Retinal pigment epithelial cell (primary cell): Measurements from ENCODE around the gene DIAPH3.
A peak's percentile ranks its signal among the peaks of the same experiment; 100 is the strongest.

ENCODE experiments used
- DNase-seq: peaks from one replicate; pipeline ENCODE4 v3.0.0-alpha.2; 2010; ENCODE audit warnings: low read depth
- H3K4me3 ChIP-seq: 2 replicates; pipeline ENCODE4 v1.5.1; 2011; ENCODE audit warnings: mild to moderate bottlenecking, low read length, control low read depth, moderate library complexity
- TF ChIP-seq, protein P1 (sequence below): conservative IDR thresholded peaks from 2 replicates; pipeline ENCODE4 v1.5.1; 2011; ENCODE audit warnings: low read depth, low read length, control low read depth, inconsistent platforms

DIAPH3 gene

GRCh38 chr13:59839186-59839585 is 324.5 kb downstream of the DIAPH3 start:
- DNase-seq, result no peak
- TF ChIP-seq, protein P1, sequence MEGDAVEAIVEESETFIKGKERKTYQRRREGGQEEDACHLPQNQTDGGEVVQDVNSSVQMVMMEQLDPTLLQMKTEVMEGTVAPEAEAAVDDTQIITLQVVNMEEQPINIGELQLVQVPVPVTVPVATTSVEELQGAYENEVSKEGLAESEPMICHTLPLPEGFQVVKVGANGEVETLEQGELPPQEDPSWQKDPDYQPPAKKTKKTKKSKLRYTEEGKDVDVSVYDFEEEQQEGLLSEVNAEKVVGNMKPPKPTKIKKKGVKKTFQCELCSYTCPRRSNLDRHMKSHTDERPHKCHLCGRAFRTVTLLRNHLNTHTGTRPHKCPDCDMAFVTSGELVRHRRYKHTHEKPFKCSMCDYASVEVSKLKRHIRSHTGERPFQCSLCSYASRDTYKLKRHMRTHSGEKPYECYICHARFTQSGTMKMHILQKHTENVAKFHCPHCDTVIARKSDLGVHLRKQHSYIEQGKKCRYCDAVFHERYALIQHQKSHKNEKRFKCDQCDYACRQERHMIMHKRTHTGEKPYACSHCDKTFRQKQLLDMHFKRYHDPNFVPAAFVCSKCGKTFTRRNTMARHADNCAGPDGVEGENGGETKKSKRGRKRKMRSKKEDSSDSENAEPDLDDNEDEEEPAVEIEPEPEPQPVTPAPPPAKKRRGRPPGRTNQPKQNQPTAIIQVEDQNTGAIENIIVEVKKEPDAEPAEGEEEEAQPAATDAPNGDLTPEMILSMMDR, result no peak
- H3K4me3 ChIP-seq, result no peak overlapping the region

- H3K4me3 ChIP-seq, result no peak overlapping the region
- TF ChIP-seq, protein P1, result no peak
- no peak for DNase-seq
Observed at GRCh38 chr13:59837101-59837500, 326.6 kb downstream of the DIAPH3 start.

DNA sequence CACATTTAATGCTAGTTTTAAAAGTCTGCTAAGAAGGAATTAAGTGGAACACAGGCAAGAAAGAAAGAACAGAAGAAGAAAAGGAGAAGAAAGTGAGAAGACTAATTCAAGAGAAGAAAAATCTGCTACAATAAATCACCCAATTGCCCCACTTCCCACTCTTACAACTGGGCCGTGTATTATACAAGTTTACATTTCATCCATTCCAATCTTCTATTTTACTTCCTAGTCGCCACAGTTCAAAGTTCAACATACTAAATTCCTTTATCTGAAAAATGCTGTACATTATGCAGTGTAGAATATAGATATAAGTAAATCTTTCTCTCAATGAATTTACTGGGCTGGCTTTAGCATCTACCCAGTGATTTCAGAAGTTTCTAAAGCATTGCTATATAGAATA is 328.2 kb downstream of the DIAPH3 start:
- TF ChIP-seq, protein P1, result no peak
- DNase-seq, result no peak
- no peak overlapping the region for H3K4me3 ChIP-seq

- no peak for DNase-seq
- TF ChIP-seq, protein P1, result no peak
- H3K4me3 ChIP-seq, result no peak overlapping the region
Observed at GRCh38 chr13:59834801-59835200, 328.9 kb downstream of the DIAPH3 start.

- H3K4me3 ChIP-seq, result no peak overlapping the region
- TF ChIP-seq, protein P1, result no peak
- no peak for DNase-seq
Observed at GRCh38 chr13:59829690-59830089, 334.0 kb downstream of the DIAPH3 start.

- TF ChIP-seq, protein P1, result no peak
- no peak overlapping the region for H3K4me3 ChIP-seq
- DNase-seq, result peak; percentile 19
Observed at GRCh38 chr13:59823486-59823885, 340.2 kb downstream of the DIAPH3 start.

GRCh38 chr13:59809564-59809963 is 354.2 kb downstream of the DIAPH3 start:
- no peak overlapping the region for H3K4me3 ChIP-seq
- TF ChIP-seq, protein P1, result no peak
- DNase-seq, result no peak
